DND-41 (cell line): Measurements from ENCODE around the gene ALPL.

Experiments
- ATAC-seq: fragments of 200-7000 bp; cut with Tn5 transposase; 3 replicates; pipeline ENCODE4 v1.9.1; 2021; ENCODE audit warnings: low read depth; ENCODE audit not compliant: insufficient read depth
- DNase-seq: peaks from one replicate; pipeline ENCODE4 v3.0.0-alpha.2; 2020
- H2AFZ ChIP-seq: 2 replicates; pipeline ENCODE4 v1.6.0; 2012; ENCODE audit warnings: low read depth, low read length
- H3K27ac ChIP-seq: 2 replicates; pipeline ENCODE4 v1.5.1; 2012; ENCODE audit warnings: low read length, inconsistent platforms
- H3K27me3 ChIP-seq: fragments of 200-600 bp; sonication (generic); 2 replicates; pipeline ENCODE4 v1.6.0; 2012; ENCODE audit warnings: low read length, mild to moderate bottlenecking, inconsistent platforms; ENCODE audit not compliant: insufficient read depth, poor library complexity
- H3K36me3 ChIP-seq: 2 replicates; pipeline ENCODE4 v1.5.1; 2012; ENCODE audit warnings: low read length, inconsistent platforms; ENCODE audit not compliant: insufficient read depth
- H3K4me1 ChIP-seq: 2 replicates; pipeline ENCODE4 v1.5.1; 2012; ENCODE audit warnings: mild to moderate bottlenecking, low read length; ENCODE audit not compliant: insufficient read depth
- H3K4me2 ChIP-seq: 2 replicates; pipeline ENCODE4 v1.6.0; 2012; ENCODE audit warnings: mild to moderate bottlenecking, moderate library complexity, low read length, inconsistent platforms; ENCODE audit not compliant: insufficient read depth
- H3K4me3 ChIP-seq, 2 experiments: fragments of 200-600 bp in 1 of 2; shearing (Covaris generic) in 1 of 2; 2 replicates each; pipeline ENCODE4 v1.5.1; 2012 to 2016; ENCODE audit warnings: inconsistent platforms in 2 of 2, low read length in 2 of 2, mild to moderate bottlenecking in 2 of 2, low read depth in 1 of 2, moderate library complexity in 1 of 2
- H3K79me2 ChIP-seq: 2 replicates; pipeline ENCODE4 v1.6.0; 2012; ENCODE audit warnings: low read length, inconsistent platforms; ENCODE audit not compliant: insufficient read depth
- H3K9ac ChIP-seq: 2 replicates; pipeline ENCODE4 v1.6.0; 2012; ENCODE audit warnings: low read depth, mild to moderate bottlenecking, inconsistent platforms, low read length, moderate library complexity
- H3K9me3 ChIP-seq: 2 replicates; pipeline ENCODE4 v1.5.1; 2012; ENCODE audit warnings: low read length, moderate library complexity, mild to moderate bottlenecking, inconsistent platforms; ENCODE audit not compliant: insufficient read depth, severe bottlenecking
- H4K20me1 ChIP-seq: 2 replicates; pipeline ENCODE4 v1.6.0; 2012; ENCODE audit warnings: low read length; ENCODE audit not compliant: insufficient read depth
- EZH2 ChIP-seq: IDR thresholded peaks from 3 replicates; pipeline ENCODE4 v1.6.1; 2012; ENCODE audit warnings: borderline replicate concordance, low read depth, mild to moderate bottlenecking, moderate library complexity, low read length, inconsistent platforms; ENCODE audit not compliant: severe bottlenecking
- TF ChIP-seq, protein P1 (sequence below): IDR thresholded peaks from 2 replicates; pipeline ENCODE4 v1.5.1; 2012; ENCODE audit warnings: borderline replicate concordance, low read length, moderate library complexity, mild to moderate bottlenecking; ENCODE audit not compliant: poor library complexity, severe bottlenecking; ENCODE audit errors: extremely low read depth

ALPL gene

DNA sequence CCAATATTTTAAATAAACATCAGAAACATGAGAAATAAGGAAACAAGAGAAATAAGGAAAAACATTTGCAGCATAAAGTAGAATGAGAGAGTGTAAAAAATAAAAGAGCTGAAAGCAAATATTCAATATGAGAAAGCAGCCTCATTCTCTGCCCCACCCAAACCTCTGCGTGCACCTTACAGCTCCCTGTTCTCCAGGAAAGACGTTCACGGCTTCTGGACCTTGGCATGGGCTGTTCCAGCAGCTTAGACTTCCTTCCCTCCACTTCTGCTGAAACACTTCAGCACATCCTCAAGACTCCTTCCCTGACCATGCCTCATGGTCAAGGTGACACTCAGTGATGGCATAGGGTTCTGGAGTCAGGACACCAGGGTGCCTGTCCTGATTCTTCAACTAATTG, 23.3 kb downstream of the ALPL start:
- H3K4me2 ChIP-seq = no peak overlapping the region
- no peaks in the 10 kb centered on the region for H4K20me1 ChIP-seq
- H3K27me3 ChIP-seq = peaks cover 3% of the 10 kb centered on the region
- H3K9ac ChIP-seq = no peak overlapping the region
- H2AFZ ChIP-seq = no peak overlapping the region
- no peaks in the 10 kb centered on the region for H3K79me2 ChIP-seq
- no peak overlapping the region for H3K4me3 ChIP-seq
- no peaks in the 10 kb centered on the region for H3K36me3 ChIP-seq
- DNase-seq (no peak), ATAC-seq (no peak)
- no peaks in the 10 kb centered on the region for H3K4me1 ChIP-seq
- TF ChIP-seq, protein P1, sequence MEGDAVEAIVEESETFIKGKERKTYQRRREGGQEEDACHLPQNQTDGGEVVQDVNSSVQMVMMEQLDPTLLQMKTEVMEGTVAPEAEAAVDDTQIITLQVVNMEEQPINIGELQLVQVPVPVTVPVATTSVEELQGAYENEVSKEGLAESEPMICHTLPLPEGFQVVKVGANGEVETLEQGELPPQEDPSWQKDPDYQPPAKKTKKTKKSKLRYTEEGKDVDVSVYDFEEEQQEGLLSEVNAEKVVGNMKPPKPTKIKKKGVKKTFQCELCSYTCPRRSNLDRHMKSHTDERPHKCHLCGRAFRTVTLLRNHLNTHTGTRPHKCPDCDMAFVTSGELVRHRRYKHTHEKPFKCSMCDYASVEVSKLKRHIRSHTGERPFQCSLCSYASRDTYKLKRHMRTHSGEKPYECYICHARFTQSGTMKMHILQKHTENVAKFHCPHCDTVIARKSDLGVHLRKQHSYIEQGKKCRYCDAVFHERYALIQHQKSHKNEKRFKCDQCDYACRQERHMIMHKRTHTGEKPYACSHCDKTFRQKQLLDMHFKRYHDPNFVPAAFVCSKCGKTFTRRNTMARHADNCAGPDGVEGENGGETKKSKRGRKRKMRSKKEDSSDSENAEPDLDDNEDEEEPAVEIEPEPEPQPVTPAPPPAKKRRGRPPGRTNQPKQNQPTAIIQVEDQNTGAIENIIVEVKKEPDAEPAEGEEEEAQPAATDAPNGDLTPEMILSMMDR = no peak
- TF ChIP-seq EZH2 = no peak
- no peak overlapping the region for H3K27ac ChIP-seq
- H3K9me3 ChIP-seq = no peaks in the 10 kb centered on the region

DNA sequence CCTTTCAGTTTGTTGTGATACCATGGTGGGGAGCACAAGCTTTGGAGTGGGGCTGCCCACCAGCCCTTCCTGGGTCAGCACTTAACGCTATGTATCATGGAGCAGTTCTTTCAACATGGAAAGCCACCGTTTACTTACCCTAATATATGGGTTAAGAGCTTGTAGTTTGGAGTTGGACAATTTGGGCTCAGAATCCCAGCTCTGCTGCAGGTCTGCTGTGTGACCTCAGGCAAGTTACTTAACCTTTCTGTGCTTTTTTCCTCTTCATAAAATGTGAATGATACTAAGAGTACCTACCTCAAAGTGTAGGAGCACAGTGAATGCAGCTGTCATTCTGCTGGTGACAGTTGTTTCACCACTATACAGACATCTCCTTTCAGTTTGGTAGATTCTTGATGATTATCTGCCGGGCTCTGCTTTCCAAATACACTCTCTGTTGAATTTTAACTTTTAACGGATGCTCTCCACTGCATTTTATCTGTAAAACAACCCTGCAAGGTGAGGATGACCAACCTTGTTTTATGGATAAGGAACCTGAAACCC, 23.8 kb downstream of the ALPL start:
- H3K27ac ChIP-seq = no peak overlapping the region
- no peaks in the 10 kb centered on the region for H3K79me2 ChIP-seq
- H4K20me1 ChIP-seq = no peaks in the 10 kb centered on the region
- peaks cover 3% of the 10 kb centered on the region for H3K27me3 ChIP-seq
- no peaks in the 10 kb centered on the region for H3K9me3 ChIP-seq
- H2AFZ ChIP-seq = no peak overlapping the region
- no peak overlapping the region for H3K4me3 ChIP-seq
- no peaks in the 10 kb centered on the region for H3K4me1 ChIP-seq
- H3K36me3 ChIP-seq = no peaks in the 10 kb centered on the region
- no peak overlapping the region for H3K9ac ChIP-seq
- DNase-seq (no peak), ATAC-seq (no peak)
- TF ChIP-seq, protein P1 = no peak
- no peak for TF ChIP-seq EZH2
- no peak overlapping the region for H3K4me2 ChIP-seq

DNA sequence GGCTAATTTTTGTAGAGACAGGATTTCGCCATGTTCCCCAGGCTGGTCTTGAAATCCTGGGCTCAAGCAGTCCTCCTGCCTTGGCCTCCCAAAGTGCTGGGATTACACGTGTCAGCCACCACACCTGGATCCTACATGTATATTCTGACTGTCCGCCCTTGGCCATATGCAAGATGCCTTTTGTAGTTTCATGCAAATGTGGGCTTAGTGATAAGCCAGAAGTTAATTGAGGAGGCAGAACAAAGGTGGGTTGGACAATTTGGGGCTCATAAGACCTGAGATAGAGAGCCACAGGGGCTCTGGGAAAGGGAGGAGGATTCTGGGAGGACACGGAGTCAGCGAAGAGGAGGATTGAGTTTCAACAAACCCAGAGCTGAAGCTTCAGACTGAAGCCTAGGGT, 24.9 kb downstream of the ALPL start:
- TF ChIP-seq, protein P1 = no peak
- no peak for TF ChIP-seq EZH2

More for the DNA sequence above, 24.9 kb downstream of the ALPL start:
- Histone ChIP-seq H3K27ac (no peak overlapping the region), H3K4me2 (no peak overlapping the region), H3K36me3 (no peaks in the 10 kb centered on the region), H3K9me3 (no peaks in the 10 kb centered on the region), H3K9ac (no peak overlapping the region), H3K4me1 (no peaks in the 10 kb centered on the region), H3K79me2 (no peaks in the 10 kb centered on the region), H2AFZ (no peak overlapping the region), H4K20me1 (no peaks in the 10 kb centered on the region), H3K4me3 (no peak overlapping the region), H3K27me3 (peaks cover 3% of the 10 kb centered on the region)
- ATAC-seq = no peak
- DNase-seq = no peak
